ENCODE results near the gene PPP2R2C.

DNA sequence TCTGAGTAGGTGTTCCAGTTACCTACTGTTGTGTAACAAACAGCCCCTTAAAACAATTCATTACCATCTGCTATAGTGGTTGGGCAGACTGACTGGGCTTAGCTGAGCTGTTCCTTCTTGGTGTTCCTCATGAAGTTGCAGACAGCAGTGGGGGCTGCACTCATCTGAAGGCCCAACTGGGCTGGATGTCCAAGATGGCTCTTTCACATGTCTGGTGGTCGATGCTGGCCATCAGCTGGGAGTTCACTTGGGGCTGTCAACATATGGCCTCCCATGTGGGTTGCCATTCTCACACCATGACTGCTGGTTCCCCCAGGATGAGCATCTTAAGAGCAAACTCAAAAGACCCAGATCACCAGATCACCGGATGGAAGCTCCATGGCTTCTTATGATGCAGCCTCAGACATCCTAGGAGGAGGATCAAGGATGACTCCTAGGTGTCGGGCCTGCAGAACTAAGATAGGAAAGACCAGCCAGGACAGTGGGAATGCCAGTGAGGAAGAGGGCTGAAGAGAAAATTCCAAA, 34.3 kb upstream of the PPP2R2C start:
- TF ChIP-seq CTCF (IDR thresholded peaks at IDR 0.05): no peak
- TF ChIP-seq EP300 (IDR thresholded peaks at IDR 0.05): no peak
- no peak for TF ChIP-seq POLR2A (IDR thresholded peaks at IDR 0.05)
- no peak for TF ChIP-seq POLR2AphosphoS5 (IDR thresholded peaks at IDR 0.05)
